ENCODE results near the gene MAVS. TPM values are rescaled to one million over a fixed set of nuclear protein-coding genes. Genes with fewer than 3 reads are reported as not detected.

MAVS gene
- total and polyA plus RNA-seq, 9 of the 15 experiments (the other 6 are each of a cell fraction or from before 2014, with no cell fraction given) = 1.6 to 22.0 (median 11.3) TPM

- H3K9ac ChIP-seq (ENCODE audit: insufficient read depth in 1 of 2, low read depth in 2 of 2, low read length in 2 of 2) = peak overlapping the region; percentile 12 to 75; a peak in 3 of 4 replicates
- H3K79me2 ChIP-seq (ENCODE audit: control insufficient read depth, insufficient read depth, low read length) = peaks cover 13% of the 10 kb centered on the region; the same call in 1 of the 3 replicates
- no peak overlapping the region for H3K4me3 ChIP-seq
- FAIRE-seq = peak; percentile 87
- POLR2A ChIA-PET = interaction anchor here (0.6 to 1.3 kb wide), 4 partner anchors 14 to 51 kb away, joined by 3 to 5 read pairs (median 4); partner anchors contain the start of genes ADISSP, CENPB and SPEF1
- CTCF ChIA-PET (ENCODE audit: low intra/inter-chr PET ratio) = interaction anchor here (0.9 kb wide), 1 partner anchor 32 kb away, joined by 7 read pairs; the partner anchor contains the start of gene CENPB
- peak overlapping the region; percentile 90 for H2AFZ ChIP-seq (ENCODE audit: low read depth, low read length)
- no peaks in the 10 kb centered on the region for H3K9me1 ChIP-seq (ENCODE audit: control insufficient read depth, insufficient read depth, low read length)
- H3K36me3 ChIP-seq (ENCODE audit: control insufficient read depth, insufficient read depth, low read length) = peaks cover 12% of the 10 kb centered on the region; the same call in 2 of the 3 replicates
- no peaks in the 10 kb centered on the region for H3K27me3 ChIP-seq (ENCODE audit: control insufficient read depth in 2 of 2, insufficient read depth in 2 of 2, low read length in 2 of 2)
- H4K20me1 ChIP-seq (replicated peaks; ENCODE audit: control insufficient read depth, insufficient read depth, low read length) = no peaks in the 10 kb centered on the region
- ATAC-seq = peak; percentile 86
- H3K4me1 ChIP-seq (replicated peaks in 1 of 2; ENCODE audit: control insufficient read depth in 2 of 2, insufficient read depth in 2 of 2, low read length in 2 of 2) = peaks cover 18 to 24% of the 10 kb centered on the region in 2 experiments
- no peak overlapping the region for H3K4me2 ChIP-seq (ENCODE audit: insufficient read depth, low read length)
- peak; percentile 51 to 88 (median 61) for DNase-seq (ENCODE audit: extremely low read depth in 1 of 4, low spot score in 3 of 4)
- in situ Hi-C loops (cut with MboI) = no loop called here
- no peaks in the 10 kb centered on the region for H3K9me3 ChIP-seq (replicated peaks; ENCODE audit: control insufficient read depth, insufficient read depth, low read depth, low read length)
- peak overlapping the region; percentile 23; the same call in 1 of the 3 replicates for H3K27ac ChIP-seq (ENCODE audit: extremely low read depth, low read depth, low read length)
- BruUV-seq (replicated peaks) = no TSS peak
- intact Hi-C loops (cut with micrococcal nuclease) = no loop called here
- 83% methylated on average over 8 of the region's 8 CpGs for WGBS (ENCODE audit: insufficient coverage, low coverage, missing lambda C conversion rate)
- TF ChIP-seq NCOR1 (IDR thresholded peaks at IDR 0.05) = no peak
- TF ChIP-seq OTX1 (CRISPR knock-in tag; IDR thresholded peaks at IDR 0.05) = no peak
- 0 out of 4 replicates have a peak, but pooled peaks of 1 of the 2 experiments have one; percentile 45 for TF ChIP-seq UBTF (IDR thresholded peaks at IDR 0.05; ENCODE audit: borderline replicate concordance in 1 of 2, low read depth in 2 of 2, low read length in 2 of 2)
- no peak for TF ChIP-seq ZNF133 (CRISPR knock-in tag; IDR thresholded peaks at IDR 0.05)
- no peak for TF ChIP-seq NR2C2 (CRISPR knock-in tag; IDR thresholded peaks at IDR 0.05)
- no peak for TF ChIP-seq NR2C2 (tag; IDR thresholded peaks at IDR 0.05)
- no peak for TF ChIP-seq SIX5 (IDR thresholded peaks at IDR 0.05; ENCODE audit: borderline replicate concordance in 1 of 2, insufficient read depth in 1 of 2, low read depth in 1 of 2, low read length in 2 of 2)
- no peak for TF ChIP-seq CAMTA2 (CRISPR knock-in tag; conservative IDR thresholded peaks at IDR 0.05)
- TF ChIP-seq RBM17 (IDR thresholded peaks at IDR 0.05; ENCODE audit: borderline replicate concordance, low read depth, low read length) = no peak
- 0 out of 2 replicates have a peak, but pooled peaks have one; percentile 25 for TF ChIP-seq CBFA2T3 (IDR thresholded peaks at IDR 0.05)
- no peak for TF ChIP-seq CHD1 (IDR thresholded peaks at IDR 0.05; ENCODE audit: low read length)
- TF ChIP-seq POLR3G (IDR thresholded peaks at IDR 0.05; ENCODE audit: extremely low read depth, insufficient read length, insufficient replicate concordance) = no peak
- TF ChIP-seq ZNF75A (CRISPR knock-in tag; IDR thresholded peaks at IDR 0.05) = no peak
- 0 out of 4 replicates have a peak, but pooled peaks of 1 of the 2 experiments have one; percentile 40 for TF ChIP-seq RCOR1 (IDR thresholded peaks at IDR 0.05; ENCODE audit: borderline replicate concordance in 1 of 2, low read depth in 2 of 2, low read length in 2 of 2)
- TF ChIP-seq CTCF (IDR thresholded peaks at IDR 0.05 in 2 of 3, conservative IDR thresholded peaks at IDR 0.05 in 1 of 3; ENCODE audit: insufficient read depth in 2 of 3, low read depth in 1 of 3, low read length in 3 of 3) = peak; percentile 73 to 85 (median 82)
- TF ChIP-seq CCAR2 (IDR thresholded peaks at IDR 0.05; ENCODE audit: low read depth, low read length) = no peak
- TF ChIP-seq ZNF165 (CRISPR knock-in tag; IDR thresholded peaks at IDR 0.05; ENCODE audit: borderline replicate concordance) = no peak
Measured at GRCh38 chr20:3818155-3819151, 28.2 kb upstream of the MAVS start.
